ENCODE measurements around the gene STXBP5. TPM values are rescaled to one million over a fixed set of nuclear protein-coding genes. Genes with fewer than 3 reads are reported as not detected.

Gene STXBP5
- total RNA-seq, 1 donor from 2014 or later = 22.3 TPM

- peaks cover 12% of the 10 kb centered on the region for H3K27me3 Mint-ChIP-seq
- H3K4me3 Mint-ChIP-seq = no peak overlapping the region
- DNase-seq (no peak), ATAC-seq (ENCODE audit: low read depth) (no peak)
- no peaks in the 10 kb centered on the region for H3K4me1 Mint-ChIP-seq
- H3K36me3 Mint-ChIP-seq (ENCODE audit: low read depth) = no peaks in the 10 kb centered on the region
- ChIA-PET POLR2A (no interaction called here), CTCF (no interaction called here)
- intact Hi-C loops (cut with micrococcal nuclease) = no loop called here
- no peaks in the 10 kb centered on the region for H3K9me3 Mint-ChIP-seq
- H3K27ac Mint-ChIP-seq = no peak overlapping the region
- TF ChIP-seq, protein P1, sequence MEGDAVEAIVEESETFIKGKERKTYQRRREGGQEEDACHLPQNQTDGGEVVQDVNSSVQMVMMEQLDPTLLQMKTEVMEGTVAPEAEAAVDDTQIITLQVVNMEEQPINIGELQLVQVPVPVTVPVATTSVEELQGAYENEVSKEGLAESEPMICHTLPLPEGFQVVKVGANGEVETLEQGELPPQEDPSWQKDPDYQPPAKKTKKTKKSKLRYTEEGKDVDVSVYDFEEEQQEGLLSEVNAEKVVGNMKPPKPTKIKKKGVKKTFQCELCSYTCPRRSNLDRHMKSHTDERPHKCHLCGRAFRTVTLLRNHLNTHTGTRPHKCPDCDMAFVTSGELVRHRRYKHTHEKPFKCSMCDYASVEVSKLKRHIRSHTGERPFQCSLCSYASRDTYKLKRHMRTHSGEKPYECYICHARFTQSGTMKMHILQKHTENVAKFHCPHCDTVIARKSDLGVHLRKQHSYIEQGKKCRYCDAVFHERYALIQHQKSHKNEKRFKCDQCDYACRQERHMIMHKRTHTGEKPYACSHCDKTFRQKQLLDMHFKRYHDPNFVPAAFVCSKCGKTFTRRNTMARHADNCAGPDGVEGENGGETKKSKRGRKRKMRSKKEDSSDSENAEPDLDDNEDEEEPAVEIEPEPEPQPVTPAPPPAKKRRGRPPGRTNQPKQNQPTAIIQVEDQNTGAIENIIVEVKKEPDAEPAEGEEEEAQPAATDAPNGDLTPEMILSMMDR (IDR thresholded peaks at IDR 0.05) = no peak
Observed at GRCh38 chr6:147185216-147185615, 19.0 kb upstream of the STXBP5 start.

DNA sequence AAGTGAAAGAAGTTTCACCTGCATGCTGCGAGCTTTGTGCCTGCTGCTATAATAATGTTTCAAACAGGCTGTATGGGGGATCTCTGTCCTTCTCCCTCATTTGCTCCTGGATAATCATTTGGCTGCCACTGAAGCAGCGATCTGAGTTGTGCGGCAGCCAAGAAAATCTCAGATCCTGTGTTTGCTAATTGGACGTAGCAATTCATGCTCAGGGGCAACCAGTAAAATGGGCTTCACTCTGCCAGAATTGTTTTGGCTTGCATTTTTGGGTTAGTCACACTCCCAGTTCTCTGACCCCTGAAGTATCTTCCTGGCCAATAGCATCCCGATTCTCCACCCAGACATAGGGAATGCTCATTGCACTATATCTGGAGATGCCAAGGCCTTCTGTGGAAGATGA is 13.7 kb upstream of the STXBP5 start:
- ChIA-PET CTCF (no interaction called here), POLR2A (no interaction called here)
- no peaks in the 10 kb centered on the region for H3K27me3 Mint-ChIP-seq
- DNase-seq = no peak
- no peaks in the 10 kb centered on the region for H3K36me3 Mint-ChIP-seq (ENCODE audit: low read depth)
- intact Hi-C loops (cut with micrococcal nuclease) = no loop called here
- no peaks in the 10 kb centered on the region for H3K9me3 Mint-ChIP-seq
- H3K4me3 Mint-ChIP-seq = no peak overlapping the region
- peaks cover 11% of the 10 kb centered on the region for H3K4me1 Mint-ChIP-seq
- no peak overlapping the region for H3K27ac Mint-ChIP-seq
- TF ChIP-seq, protein P1 (IDR thresholded peaks at IDR 0.05) = no peak
- ATAC-seq (ENCODE audit: low read depth) = no peak

- TF ChIP-seq, protein P1 (IDR thresholded peaks at IDR 0.05) = no peak
- Mint-ChIP-seq H3K4me1 (peaks cover 15% of the 10 kb centered on the region), H3K36me3 (ENCODE audit: low read depth) (no peaks in the 10 kb centered on the region), H3K27me3 (no peaks in the 10 kb centered on the region), H3K4me3 (no peak overlapping the region), H3K9me3 (no peaks in the 10 kb centered on the region), H3K27ac (no peak overlapping the region)
- DNase-seq (no peak), ATAC-seq (ENCODE audit: low read depth) (no peak)
- POLR2A ChIA-PET = no interaction called here
- intact Hi-C loops (cut with micrococcal nuclease) = no loop called here
- CTCF ChIA-PET = no interaction called here
Observed at GRCh38 chr6:147192278-147192911, 11.8 kb upstream of the STXBP5 start.

DNA sequence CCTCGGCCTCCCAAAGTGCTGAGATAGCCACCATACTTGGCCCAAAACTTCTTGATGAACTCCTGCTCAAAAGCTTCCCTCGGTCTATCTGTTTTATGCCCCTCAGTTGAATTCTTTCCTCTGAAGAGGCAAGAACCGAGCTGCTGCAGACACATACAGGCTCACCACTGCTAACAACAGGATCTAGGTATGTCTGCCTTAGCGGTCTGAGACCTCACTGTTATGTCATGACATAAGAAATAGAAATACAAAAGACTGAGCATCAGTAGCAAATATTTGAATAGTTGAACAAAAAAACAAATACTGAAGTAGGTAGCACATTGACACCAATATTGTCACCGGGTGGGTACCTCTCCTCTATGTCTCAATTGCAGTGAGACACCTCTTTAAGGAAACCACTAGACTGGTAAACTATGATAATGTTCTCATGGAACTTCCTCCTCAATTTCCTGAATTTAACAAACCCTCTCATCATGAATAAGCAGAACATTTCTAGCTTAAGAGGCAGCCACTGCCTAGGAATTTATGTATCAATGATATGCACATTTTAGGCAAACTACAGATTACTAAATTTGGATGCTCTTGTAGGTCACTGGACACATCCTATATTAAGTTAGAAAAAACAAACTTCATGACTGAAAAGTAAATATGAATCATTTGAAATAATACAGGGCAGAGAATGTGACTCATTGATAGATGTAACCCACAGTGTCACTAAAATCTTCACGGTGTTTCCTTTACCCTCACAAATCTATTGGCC is 9.4 kb upstream of the STXBP5 start:
- TF ChIP-seq, protein P1 (IDR thresholded peaks at IDR 0.05) = no peak
- ChIA-PET CTCF (no interaction called here), POLR2A (interaction anchor here (0.7 kb wide), 1 partner anchor 10 kb away, joined by 4 read pairs; no protein-coding TSS in a partner anchor)
- Mint-ChIP-seq H3K9me3 (no peaks in the 10 kb centered on the region), H3K27ac (peak overlapping the region; percentile 27), H3K4me3 (no peak overlapping the region), H3K36me3 (ENCODE audit: low read depth) (no peaks in the 10 kb centered on the region), H3K27me3 (no peaks in the 10 kb centered on the region), H3K4me1 (peaks cover 15% of the 10 kb centered on the region)
- DNase-seq = no peak
- intact Hi-C loops (cut with micrococcal nuclease) = no loop called here
- ATAC-seq (ENCODE audit: low read depth) = no peak

GRCh38 chr6:147195510-147195909 is 8.7 kb upstream of the STXBP5 start:
- ATAC-seq (ENCODE audit: low read depth) = peak; percentile 62
- Mint-ChIP-seq H3K4me1 (peaks cover 15% of the 10 kb centered on the region), H3K27ac (peak overlapping the region; percentile 27), H3K36me3 (ENCODE audit: low read depth) (no peaks in the 10 kb centered on the region), H3K4me3 (no peak overlapping the region), H3K27me3 (no peaks in the 10 kb centered on the region), H3K9me3 (no peaks in the 10 kb centered on the region)
- TF ChIP-seq, protein P1 (IDR thresholded peaks at IDR 0.05) = no peak
- ChIA-PET POLR2A (no interaction called here), CTCF (no interaction called here)
- intact Hi-C loops (cut with micrococcal nuclease) = no loop called here
- no peak for DNase-seq

All from activated B cell treated with CpG ODN at 0.5 μM for 24 hours (primary cell).